Kidney (tissue), 14 donors: ENCODE measurements around the gene DHPS. TPM values are rescaled to one million over a fixed set of nuclear protein-coding genes. Genes with fewer than 3 reads are reported as not detected.
"Not testable (repeated sequence)": the region's sequence is repeated elsewhere in the genome, so short reads cannot be mapped to it uniquely, and the experiment has no call there.

Experiments used
- DNase-seq, 5 donors: peaks; one replicate each; pipeline ENCODE4 v3.0.0-alpha.2; 2013 to 2020
- FAIRE-seq: peaks from 2 replicates; lab custom pipeline; 2012; peaks lifted over from hg19 to GRCh38; lab: Jason Lieb, UNC
- H3K27ac ChIP-seq, 2 donors: one replicate each; pipeline ENCODE4 v1.7.0; 2013; ENCODE audit warnings: low read depth in 2 of 2, low read length in 2 of 2, inconsistent platforms in 1 of 2
- H3K27me3 ChIP-seq: one replicate; pipeline ENCODE4 v1.7.1; 2013; ENCODE audit warnings: low read length, inconsistent platforms; ENCODE audit not compliant: control insufficient read depth, insufficient read depth
- H3K36me3 ChIP-seq, 3 donors: one replicate each; pipeline versions ENCODE4 v1.7.0 to v1.7.1; 2013; ENCODE audit warnings: low read length in 3 of 3, control low read depth in 1 of 3, inconsistent platforms in 1 of 3; ENCODE audit not compliant: insufficient read depth in 3 of 3, control insufficient read depth in 2 of 3
- H3K4me1 ChIP-seq, 3 donors: one replicate each; pipeline versions ENCODE4 v1.7.0 to v1.7.1; 2013; ENCODE audit warnings: low read length in 3 of 3, inconsistent platforms in 1 of 3, low read depth in 1 of 3; ENCODE audit not compliant: control insufficient read depth in 2 of 3, insufficient read depth in 2 of 3
- H3K4me3 ChIP-seq, 3 donors: one replicate each; pipeline versions ENCODE4 v1.7.0 to v1.8.1; 2013; ENCODE audit warnings: low read length in 3 of 3, control low read depth in 1 of 3, inconsistent platforms in 1 of 3
- H3K9ac ChIP-seq, 3 donors: one replicate each; pipeline versions ENCODE4 v1.7.0 to v1.7.1; 2013; ENCODE audit warnings: low read length in 3 of 3, control low read depth in 1 of 3, inconsistent platforms in 1 of 3
- H3K9me3 ChIP-seq, 3 donors: one replicate each; pipeline versions ENCODE4 v1.7.0 to v1.7.1; 2013; ENCODE audit warnings: low read length in 3 of 3, control low read depth in 1 of 3, inconsistent platforms in 1 of 3; ENCODE audit not compliant: control insufficient read depth in 2 of 3, insufficient read depth in 1 of 3
- intact Hi-C: fragments of 100-400 bp; cut with DNase I; formaldehyde crosslinking; loops from one replicate; pipeline ENCODE4 v1.11.1; 2022
- polyA plus RNA-seq: library from polyadenylated mRNA; stranded (reverse); fragments of 350-450 nt; fragmentation: Illumina TruSeq; extraction: RNeasy Lipid Tissue Mini Kit (QIAGEN cat#74804); gene quantifications from one replicate; pipeline ENCODE4 v1.2.3, GENCODE V29; 2014; ENCODE audit warnings: low read depth, low replicate concordance; ENCODE audit not compliant: insufficient read depth
- total RNA-seq: library from RNA; stranded (reverse); fragmentation: NEBNext Ultra II Directional; extraction: Animal tissue kit (Norgen Biotek cat#: 25700); gene quantifications from one replicate; pipeline ENCODE4 v1.2.1, GENCODE V29; 2021
- TF ChIP-seq, protein P1 (sequence below): IDR thresholded peaks from 3 replicates; pipeline ENCODE4 v1.5.1; 2012; ENCODE audit warnings: mild to moderate bottlenecking, moderate library complexity, borderline replicate concordance; ENCODE audit not compliant: insufficient read depth; ENCODE audit errors: extremely low read depth
- donor health status: control.
- donor health status: control.
- donor health status: control.
- donor health status: control.
- donor health status: control.
- donor health status: DM: yes; HTN: yes; CAD: no.
- donor health status: Normal renal cell carcinoma (clear cell type).

Gene DHPS
- total and polyA plus RNA-seq, 2 donors from 2014 or later: 61.3 to 75.9 TPM

DNA sequence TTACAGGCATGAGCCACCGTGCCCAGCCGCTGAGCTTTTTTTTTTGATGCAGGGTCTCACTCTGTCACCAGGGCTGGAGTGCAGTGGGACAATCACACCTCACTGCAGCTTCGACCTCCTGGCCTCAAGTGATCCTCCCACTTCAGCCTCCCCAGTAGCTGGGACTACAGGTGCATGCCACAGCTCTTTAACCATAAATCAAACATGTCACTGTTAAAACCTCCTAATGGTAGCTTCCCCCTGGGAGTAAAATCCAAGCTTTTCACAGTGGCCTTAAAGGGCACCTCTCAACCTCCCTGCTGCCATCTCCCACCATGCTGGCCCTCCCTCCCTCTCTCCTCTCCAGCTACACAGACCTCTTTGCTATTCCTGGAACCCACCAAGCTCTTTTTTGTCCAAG, 4.2 kb upstream of the DHPS start:
- intact Hi-C loops: no loop called here

DNA sequence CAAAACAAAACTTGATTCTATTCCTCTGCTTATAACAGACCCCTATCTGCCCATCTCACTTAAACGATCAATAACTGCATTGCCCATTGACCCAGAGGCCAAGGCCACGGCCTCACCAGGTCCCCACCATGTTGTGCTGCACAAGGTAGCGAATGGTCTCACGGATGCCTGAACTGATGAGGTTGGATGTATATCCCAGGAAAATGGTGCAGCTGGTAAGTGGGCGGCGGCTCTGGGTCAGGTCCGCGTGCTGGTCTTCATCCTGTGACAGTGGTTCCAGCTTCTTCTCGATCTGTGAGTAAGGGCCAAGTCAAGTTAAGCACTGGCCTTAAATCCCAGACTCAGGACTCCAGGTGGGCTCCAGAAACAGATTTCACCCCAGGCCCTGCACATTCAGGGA, 1.6 kb downstream of the DHPS start:
- intact Hi-C loops: no loop called here
- no peak for DNase-seq
- H3K9ac ChIP-seq: no peak overlapping the region
- H3K27me3 ChIP-seq: no peaks in the 10 kb centered on the region
- H3K9me3 ChIP-seq: no peaks in the 10 kb centered on the region
- TF ChIP-seq, protein P1, sequence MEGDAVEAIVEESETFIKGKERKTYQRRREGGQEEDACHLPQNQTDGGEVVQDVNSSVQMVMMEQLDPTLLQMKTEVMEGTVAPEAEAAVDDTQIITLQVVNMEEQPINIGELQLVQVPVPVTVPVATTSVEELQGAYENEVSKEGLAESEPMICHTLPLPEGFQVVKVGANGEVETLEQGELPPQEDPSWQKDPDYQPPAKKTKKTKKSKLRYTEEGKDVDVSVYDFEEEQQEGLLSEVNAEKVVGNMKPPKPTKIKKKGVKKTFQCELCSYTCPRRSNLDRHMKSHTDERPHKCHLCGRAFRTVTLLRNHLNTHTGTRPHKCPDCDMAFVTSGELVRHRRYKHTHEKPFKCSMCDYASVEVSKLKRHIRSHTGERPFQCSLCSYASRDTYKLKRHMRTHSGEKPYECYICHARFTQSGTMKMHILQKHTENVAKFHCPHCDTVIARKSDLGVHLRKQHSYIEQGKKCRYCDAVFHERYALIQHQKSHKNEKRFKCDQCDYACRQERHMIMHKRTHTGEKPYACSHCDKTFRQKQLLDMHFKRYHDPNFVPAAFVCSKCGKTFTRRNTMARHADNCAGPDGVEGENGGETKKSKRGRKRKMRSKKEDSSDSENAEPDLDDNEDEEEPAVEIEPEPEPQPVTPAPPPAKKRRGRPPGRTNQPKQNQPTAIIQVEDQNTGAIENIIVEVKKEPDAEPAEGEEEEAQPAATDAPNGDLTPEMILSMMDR: no peak
- H3K27ac ChIP-seq: no peak overlapping the region
- H3K36me3 ChIP-seq: peaks cover 10 to 33% (median 22%) of the 10 kb centered on the region in 3 donors
- no peak for FAIRE-seq
- peaks cover 0 to 4% (median 0%) of the 10 kb centered on the region in 3 donors for H3K4me1 ChIP-seq
- no peak overlapping the region for H3K4me3 ChIP-seq

More for the DNA sequence above, 4.2 kb upstream of the DHPS start:
- TF ChIP-seq, protein P1: no peak
- H3K9ac ChIP-seq: no peak overlapping the region
- no peaks in the 10 kb centered on the region for H3K4me1 ChIP-seq
- H3K36me3 ChIP-seq: no peaks in the 10 kb centered on the region
- no peaks in the 10 kb centered on the region for H3K9me3 ChIP-seq
- no peaks in the 10 kb centered on the region for H3K27me3 ChIP-seq
- DNase-seq (no peak), FAIRE-seq (no peak)
- no peak overlapping the region for H3K27ac ChIP-seq
- no peak overlapping the region for H3K4me3 ChIP-seq

DNA sequence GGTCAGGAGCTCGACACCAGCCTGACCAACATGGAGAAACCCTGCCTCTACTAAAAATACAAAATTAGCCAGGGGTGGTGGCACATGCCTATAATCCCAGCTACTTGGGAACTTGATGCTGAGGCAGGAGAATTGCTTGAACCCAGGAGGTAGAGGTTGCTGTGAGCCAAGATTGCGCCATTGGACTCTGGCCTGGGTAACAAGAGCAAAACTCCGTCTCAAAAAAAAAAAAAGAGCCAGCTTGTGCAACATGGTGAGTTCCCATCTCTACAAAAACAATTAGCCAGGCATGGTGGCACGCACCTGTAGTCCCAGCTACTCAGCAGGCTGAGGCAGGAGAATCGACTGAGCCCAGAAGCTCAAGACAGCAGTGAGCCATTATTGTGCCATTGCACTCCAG, 3.6 kb downstream of the DHPS start:
- H3K4me3 ChIP-seq, H3K27ac ChIP-seq, H3K27me3 ChIP-seq, H3K9ac ChIP-seq, H3K9me3 ChIP-seq, H3K4me1 ChIP-seq, FAIRE-seq, DNase-seq: not testable (repeated sequence)
- H3K36me3 ChIP-seq: peaks cover 13 to 38% (median 26%) of the 10 kb centered on the region in 3 donors
- intact Hi-C loops: loop anchor here (10.0 kb wide), 1 partner anchor 117 kb away; the partner anchor contains the start of gene JUNB

DNA sequence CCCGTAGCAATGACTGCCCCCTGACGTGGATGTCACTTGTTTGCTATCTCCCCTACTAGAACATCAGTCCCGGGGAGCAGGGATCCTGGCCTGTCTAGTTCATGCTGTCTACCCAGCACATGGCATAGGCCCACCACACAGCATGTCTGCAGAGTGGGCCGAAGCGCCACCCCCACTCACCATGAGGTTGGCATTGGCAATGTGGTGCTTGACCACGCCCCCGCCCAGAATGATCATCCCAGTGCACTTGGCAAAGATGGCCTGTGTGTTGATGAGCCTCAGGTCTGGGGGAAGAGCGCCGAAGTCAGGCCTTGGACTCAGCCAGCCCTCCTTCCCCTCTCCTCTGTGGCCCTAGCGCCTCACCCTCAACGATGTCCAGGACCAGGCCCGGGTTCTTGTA, 4.8 kb downstream of the DHPS start:
- DNase-seq: no peak

More for the DNA sequence above, 4.8 kb downstream of the DHPS start:
- Histone ChIP-seq H3K4me1 (peaks cover 0 to 4% (median 0%) of the 10 kb centered on the region in 3 donors), H3K9ac (no peak overlapping the region), H3K27me3 (no peaks in the 10 kb centered on the region), H3K27ac (no peak overlapping the region), H3K9me3 (no peaks in the 10 kb centered on the region), H3K4me3 (no peak overlapping the region), H3K36me3 (peaks cover 13 to 44% (median 28%) of the 10 kb centered on the region in 3 donors)
- TF ChIP-seq, protein P1: no peak
- no peak for FAIRE-seq
- intact Hi-C loops: loop anchor here (10.0 kb wide), 1 partner anchor 118 kb away; the partner anchor contains the start of gene JUNB
